Astrocyte (in vitro differentiated cells and primary cell): ENCODE measurements around the gene CREB3. TPM values are rescaled to one million over a fixed set of nuclear protein-coding genes. Genes with fewer than 3 reads are reported as not detected.

Experiments used
- DNase-seq: peaks from one replicate; pipeline ENCODE4 v3.0.0-alpha.2; 2010; ENCODE audit warnings: low read depth
- FAIRE-seq: peaks from 2 replicates; lab custom pipeline; 2011; peaks lifted over from hg19 to GRCh38; lab: Jason Lieb, UNC
- H2AFZ ChIP-seq: 2 replicates; pipeline ENCODE4 v1.6.0; 2012; ENCODE audit warnings: low read depth, low read length, inconsistent platforms
- H3K27ac ChIP-seq: 2 replicates; pipeline ENCODE4 v1.5.1; 2011; ENCODE audit warnings: low read depth, low read length, inconsistent platforms
- H3K27me3 ChIP-seq: 2 replicates; pipeline ENCODE4 v1.6.0; 2011; ENCODE audit warnings: low read length, inconsistent platforms; ENCODE audit not compliant: insufficient read depth
- H3K36me3 ChIP-seq: 2 replicates; pipeline ENCODE4 v1.5.1; 2011; ENCODE audit warnings: low read length, inconsistent platforms; ENCODE audit not compliant: insufficient read depth
- H3K4me1 ChIP-seq: 2 replicates; pipeline ENCODE4 v1.5.1; 2011; ENCODE audit warnings: low read length, inconsistent platforms; ENCODE audit not compliant: insufficient read depth
- H3K4me2 ChIP-seq: 2 replicates; pipeline ENCODE4 v1.6.0; 2012; ENCODE audit warnings: low read length, inconsistent platforms
- H3K4me3 ChIP-seq: 2 replicates; pipeline ENCODE4 v1.5.1; 2011; ENCODE audit warnings: low read depth, mild to moderate bottlenecking, low read length, inconsistent platforms; ENCODE audit not compliant: insufficient read depth
- H3K79me2 ChIP-seq: 2 replicates; pipeline ENCODE4 v1.6.0; 2012; ENCODE audit warnings: mild to moderate bottlenecking, low read length, inconsistent platforms; ENCODE audit not compliant: insufficient read depth
- H3K9ac ChIP-seq: 2 replicates; pipeline ENCODE4 v1.6.0; 2012; ENCODE audit warnings: mild to moderate bottlenecking, low read length, inconsistent platforms
- H3K9me3 ChIP-seq: 2 replicates; pipeline ENCODE4 v1.5.1; 2012; ENCODE audit warnings: low read depth, mild to moderate bottlenecking, low read length, inconsistent platforms; ENCODE audit not compliant: insufficient read depth
- H4K20me1 ChIP-seq: 2 replicates; pipeline ENCODE4 v1.6.0; 2012; ENCODE audit warnings: low read length, inconsistent platforms; ENCODE audit not compliant: insufficient read depth
- H3K27ac Mint-ChIP-seq: one replicate; pipeline ENCODE4 v1.8.0; 2021; ENCODE audit warnings: mild to moderate bottlenecking, mixed read lengths; ENCODE audit not compliant: unreplicated experiment
- H3K27me3 Mint-ChIP-seq: one replicate; pipeline ENCODE4 v1.8.0; 2021; ENCODE audit warnings: low read depth, mixed read lengths; ENCODE audit not compliant: unreplicated experiment
- H3K36me3 Mint-ChIP-seq: one replicate; pipeline ENCODE4 v1.8.0; 2021; ENCODE audit warnings: low read depth, mixed read lengths; ENCODE audit not compliant: unreplicated experiment
- H3K4me1 Mint-ChIP-seq: one replicate; pipeline ENCODE4 v1.8.0; 2021; ENCODE audit warnings: low read depth, mixed read lengths; ENCODE audit not compliant: unreplicated experiment
- H3K4me3 Mint-ChIP-seq: one replicate; pipeline ENCODE4 v1.8.0; 2021; ENCODE audit warnings: mild to moderate bottlenecking, moderate library complexity, mixed read lengths; ENCODE audit not compliant: unreplicated experiment
- H3K9me3 Mint-ChIP-seq: one replicate; pipeline ENCODE4 v1.8.0; 2021; ENCODE audit warnings: mild to moderate bottlenecking, mixed read lengths; ENCODE audit not compliant: unreplicated experiment
- CTCF ChIP-seq: IDR thresholded peaks from 2 replicates; pipeline ENCODE4 v1.5.1; 2011; ENCODE audit warnings: low read depth, mild to moderate bottlenecking, inconsistent platforms, low read length, moderate library complexity; ENCODE audit not compliant: insufficient read depth
- EZH2 ChIP-seq: IDR thresholded peaks from 2 replicates; pipeline ENCODE4 v1.6.1; 2012; ENCODE audit warnings: mild to moderate bottlenecking, low read length, inconsistent platforms; ENCODE audit not compliant: insufficient read depth
- total RNA-seq: library from RNA; stranded (reverse); gene quantifications from 2 replicates; pipeline ENCODE4 v1.2.1, GENCODE V29; 2021

The CREB3 gene
- total RNA-seq, 1 donor from 2014 or later: 84.1 TPM

GRCh38 chr9:35755071-35755470 is 22.6 kb downstream of the CREB3 start:
- Histone ChIP-seq H3K9me3 (no peaks in the 10 kb centered on the region), H3K9ac (no peak overlapping the region), H3K79me2 (peaks cover 7% of the 10 kb centered on the region), H3K4me1 (peaks cover 22% of the 10 kb centered on the region), H3K27me3 (no peaks in the 10 kb centered on the region), H2AFZ (no peak overlapping the region), H4K20me1 (peaks cover 19% of the 10 kb centered on the region), H3K4me2 (no peak overlapping the region), H3K4me3 (no peak overlapping the region), H3K27ac (no peak overlapping the region), H3K36me3 (peaks cover 19% of the 10 kb centered on the region)
- Mint-ChIP-seq H3K27ac (no peak overlapping the region), H3K4me3 (no peak overlapping the region), H3K27me3 (no peaks in the 10 kb centered on the region), H3K36me3 (peaks cover 18% of the 10 kb centered on the region), H3K9me3 (no peaks in the 10 kb centered on the region), H3K4me1 (peaks cover 5% of the 10 kb centered on the region)
- no peak for DNase-seq
- FAIRE-seq: no peak
- no peak for TF ChIP-seq CTCF
- no peak for TF ChIP-seq EZH2

- peak overlapping the region; percentile 68 for H3K9ac ChIP-seq
Measured at GRCh38 chr9:35756275-35757225, 24.1 kb downstream of the CREB3 start.

More at GRCh38 chr9:35756275-35757225, 24.1 kb downstream of the CREB3 start:
- H3K4me1 ChIP-seq: peaks cover 29% of the 10 kb centered on the region
- DNase-seq (no peak), FAIRE-seq (no peak)
- H2AFZ ChIP-seq: peak overlapping the region; percentile 61
- peak overlapping the region; percentile 52 for H3K4me3 ChIP-seq
- H3K27ac Mint-ChIP-seq: peak overlapping the region; percentile 92
- TF ChIP-seq CTCF: peak; percentile 25
- no peak for TF ChIP-seq EZH2
- peak overlapping the region; percentile 93 for H3K4me2 ChIP-seq
- H3K9me3 Mint-ChIP-seq: no peaks in the 10 kb centered on the region
- H3K36me3 ChIP-seq: peaks cover 16% of the 10 kb centered on the region
- no peaks in the 10 kb centered on the region for H3K9me3 ChIP-seq
- H4K20me1 ChIP-seq: peaks cover 19% of the 10 kb centered on the region
- no peaks in the 10 kb centered on the region for H3K27me3 ChIP-seq
- peak overlapping the region; percentile 91 for H3K4me3 Mint-ChIP-seq
- no peaks in the 10 kb centered on the region for H3K79me2 ChIP-seq
- H3K27ac ChIP-seq: no peak overlapping the region
- peaks cover 18% of the 10 kb centered on the region for H3K36me3 Mint-ChIP-seq
- H3K27me3 Mint-ChIP-seq: no peaks in the 10 kb centered on the region
- peaks cover 10% of the 10 kb centered on the region for H3K4me1 Mint-ChIP-seq
